ENCODE measurements around the gene GRWD1.
"Not testable (repeated sequence)": the region's sequence is repeated elsewhere in the genome, so short reads cannot be mapped to it uniquely, and the experiment has no call there.

The GRWD1 gene

GRCh38 chr19:48480183-48480557, 34.4 kb downstream of the GRWD1 start:
- DNase-seq (ENCODE audit: low read depth) = peak; percentile 29

GRCh38 chr19:48480558-48481500, 35.0 kb downstream of the GRWD1 start:
- peak; percentile 30 for DNase-seq (ENCODE audit: low read depth)

GRCh38 chr19:48481846-48482639, 36.3 kb downstream of the GRWD1 start:
- no peak for DNase-seq (ENCODE audit: low read depth)

GRCh38 chr19:48483301-48483700, 37.5 kb downstream of the GRWD1 start:
- DNase-seq (ENCODE audit: low read depth) = no peak

GRCh38 chr19:48484247-48484893, 38.6 kb downstream of the GRWD1 start:
- DNase-seq (ENCODE audit: low read depth) = no peak

- no peak for DNase-seq (ENCODE audit: low read depth)
These were observed 39.3 kb downstream of the GRWD1 start for GRCh38 chr19:48484931-48485612.

- not testable (repeated sequence) for DNase-seq (ENCODE audit: low read depth)
These were observed 40.9 kb downstream of the GRWD1 start for GRCh38 chr19:48486706-48487105.

- no peak for DNase-seq (ENCODE audit: low read depth)
These were observed 41.8 kb downstream of the GRWD1 start for GRCh38 chr19:48487544-48487943.

- peak; percentile 80 for DNase-seq (ENCODE audit: low read depth)
These were observed 42.2 kb downstream of the GRWD1 start for GRCh38 chr19:48487948-48488347.

GRCh38 chr19:48488478-48488877, 42.7 kb downstream of the GRWD1 start:
- DNase-seq (ENCODE audit: low read depth) = not testable (repeated sequence)

GRCh38 chr19:48489608-48490216, 43.9 kb downstream of the GRWD1 start:
- DNase-seq (ENCODE audit: low read depth) = no peak

- DNase-seq (ENCODE audit: low read depth) = no peak
These were observed 45.4 kb downstream of the GRWD1 start for GRCh38 chr19:48490981-48491792.

GRCh38 chr19:48491793-48492123, 46.0 kb downstream of the GRWD1 start:
- DNase-seq (ENCODE audit: low read depth) = no peak

- DNase-seq (ENCODE audit: low read depth) = peak; percentile 98
These were observed 47.3 kb downstream of the GRWD1 start for GRCh38 chr19:48492925-48493717.

- no peak for DNase-seq (ENCODE audit: low read depth)
These were observed 48.1 kb downstream of the GRWD1 start for GRCh38 chr19:48493718-48494401.

- DNase-seq (ENCODE audit: low read depth) = no peak
These were observed 49.6 kb downstream of the GRWD1 start for GRCh38 chr19:48495396-48495795.

- DNase-seq (ENCODE audit: low read depth) = no peak
These were observed 51.4 kb downstream of the GRWD1 start for GRCh38 chr19:48496959-48497727.

All from fibroblast of gingiva (primary cell).